Ishikawa (cell line): ENCODE measurements around the gene CLDN11.

Source experiments
- CEBPB ChIP-seq: IDR thresholded peaks from 2 replicates; pipeline ENCODE4 v1.6.1; 2012
- EGR1 ChIP-seq: IDR thresholded peaks from 2 replicates; pipeline ENCODE4 v1.6.1; 2012
- EP300 ChIP-seq: IDR thresholded peaks from 2 replicates; pipeline ENCODE4 v1.6.1; 2012; ENCODE audit warnings: borderline replicate concordance
- FOXM1 ChIP-seq: IDR thresholded peaks from 2 replicates; pipeline ENCODE4 v1.6.1; 2012; ENCODE audit warnings: low read depth, borderline replicate concordance
- MAX ChIP-seq: IDR thresholded peaks from 2 replicates; pipeline ENCODE4 v1.6.1; 2012
- NFIC ChIP-seq: IDR thresholded peaks from 2 replicates; pipeline ENCODE4 v1.6.1; 2012
- RAD21 ChIP-seq: IDR thresholded peaks from 2 replicates; pipeline ENCODE4 v1.6.1; 2012; ENCODE audit warnings: low read depth
- REST ChIP-seq: IDR thresholded peaks from 2 replicates; pipeline ENCODE4 v1.6.1; 2012; ENCODE audit warnings: low read depth, mild to moderate bottlenecking
- TAF1 ChIP-seq: IDR thresholded peaks from 2 replicates; pipeline ENCODE4 v1.6.1; 2012; ENCODE audit warnings: low read depth, mild to moderate bottlenecking
- TCF12 ChIP-seq: IDR thresholded peaks from 2 replicates; pipeline ENCODE4 v1.6.1; 2012; ENCODE audit warnings: low read depth
- TEAD4 ChIP-seq: IDR thresholded peaks from 2 replicates; pipeline ENCODE4 v1.6.1; 2012
- USF1 ChIP-seq: IDR thresholded peaks from 2 replicates; pipeline ENCODE4 v1.6.1; 2012
- YY1 ChIP-seq: IDR thresholded peaks from 2 replicates; pipeline ENCODE4 v1.6.1; 2012; ENCODE audit warnings: low read depth
- ZBTB7A ChIP-seq: IDR thresholded peaks from 2 replicates; pipeline ENCODE4 v1.6.1; 2012; ENCODE audit warnings: low read depth

- no peak for TF ChIP-seq EP300
- no peak for TF ChIP-seq RAD21
- no peak for TF ChIP-seq TEAD4
- no peak for TF ChIP-seq CEBPB
- no peak for TF ChIP-seq NFIC
- TF ChIP-seq TCF12, result no peak
- TF ChIP-seq YY1, result no peak
- no peak for TF ChIP-seq REST
- no peak for TF ChIP-seq TAF1
- TF ChIP-seq FOXM1, result no peak
- no peak for TF ChIP-seq ZBTB7A
- no peak for TF ChIP-seq USF1
- no peak for TF ChIP-seq MAX
- no peak for TF ChIP-seq EGR1
These were observed 24.8 kb downstream of the CLDN11 start for GRCh38 chr3:170443457-170443856.
